BLaER1 treated with 17β-estradiol and CSF1 and Interleukin-3, amounts not matched to agents 10 nM and 100 nM (cell line): ENCODE data around the gene UGP2.

Source experiments
- H3K27ac ChIP-seq, 11 experiments: shearing (Covaris generic); formaldehyde crosslinking; 2 replicates each; pipeline ENCODE4 v1.8.1; 2022
- H3K27me3 ChIP-seq, 11 experiments: shearing (Covaris generic); formaldehyde crosslinking; 2 replicates each; pipeline ENCODE4 v1.8.1; 2022
- H3K36me3 ChIP-seq, 11 experiments: shearing (Covaris generic); formaldehyde crosslinking; 2 replicates each; pipeline ENCODE4 v1.8.1; 2022
- H3K4me1 ChIP-seq, 10 experiments: shearing (Covaris generic); formaldehyde crosslinking; 2 replicates each; pipeline ENCODE4 v1.8.1; 2022
- H3K4me2 ChIP-seq, 11 experiments: shearing (Covaris generic); formaldehyde crosslinking; 2 replicates each; pipeline ENCODE4 v1.8.1; 2022
- H3K4me3 ChIP-seq, 10 experiments: shearing (Covaris generic); formaldehyde crosslinking; 2 replicates each; pipeline ENCODE4 v1.8.1; 2022
- H3K9ac ChIP-seq, 11 experiments: shearing (Covaris generic); formaldehyde crosslinking; 2 replicates each; pipeline ENCODE4 v1.8.1; 2022
- H3K9me3 ChIP-seq, 11 experiments: shearing (Covaris generic); formaldehyde crosslinking; replicated peaks in 1 of 11; 2 replicates each; pipeline ENCODE4 v1.8.1; 2022
- H4K20me1 ChIP-seq, 11 experiments: shearing (Covaris generic); formaldehyde crosslinking; 2 replicates each; pipeline ENCODE4 v1.8.1; 2022
- Cebpa-rat ChIP-seq, 11 experiments: shearing (Covaris generic); IDR thresholded peaks; 2 replicates each; pipeline ENCODE4 v1.8.1; 2022

The UGP2 gene

DNA sequence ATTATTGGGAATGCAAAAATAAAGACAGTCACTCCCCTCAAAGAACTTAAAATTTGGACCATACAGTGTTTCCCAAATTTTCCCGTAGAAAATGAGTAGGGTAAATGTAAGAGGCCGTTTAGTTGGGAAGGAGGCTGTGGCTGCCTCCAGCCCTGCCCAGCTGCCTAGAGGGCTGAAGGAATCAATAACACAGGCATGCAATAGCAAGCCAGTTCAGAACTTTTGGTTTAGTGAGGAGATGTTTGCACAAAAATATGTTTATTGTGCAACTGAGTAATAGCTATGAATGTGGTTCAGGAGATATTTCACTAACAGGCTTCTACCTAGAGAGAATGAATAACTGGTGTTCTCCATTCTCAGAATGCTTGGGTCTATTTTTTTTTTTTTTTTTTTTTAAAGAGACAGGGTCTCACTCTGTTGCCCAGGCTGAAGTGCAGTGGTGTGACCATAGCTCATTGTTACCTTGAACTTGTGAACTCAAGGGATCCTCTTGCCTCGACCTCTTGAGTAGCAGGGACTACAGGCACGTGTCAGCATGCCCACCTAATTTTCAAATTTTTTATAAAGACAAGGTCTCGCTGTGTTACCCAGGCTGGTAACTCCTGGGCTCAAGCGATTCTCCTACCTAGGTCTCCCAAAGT is 23.6 kb downstream of the UGP2 start:
- H3K27ac ChIP-seq, result peak overlapping the region in 5 of 11 experiments; percentile 8 to 35 (median 31); a peak in 7 of 22 replicates
- peaks cover 54 to 95% (median 77%) of the 10 kb centered on the region in 11 experiments for H3K36me3 ChIP-seq
- no peak overlapping the region for H3K4me3 ChIP-seq
- H3K4me1 ChIP-seq, result peaks cover 0 to 26% (median 21%) of the 10 kb centered on the region in 10 experiments; a peak in 18 of 20 replicates
- H3K27me3 ChIP-seq, result no peaks in the 10 kb centered on the region
- peak overlapping the region in 9 of 11 experiments; percentile 13 to 62 (median 55); a peak in 18 of 22 replicates for H3K4me2 ChIP-seq
- H3K9ac ChIP-seq, result no peak overlapping the region
- peaks cover 0 to 8% (median 0%) of the 10 kb centered on the region in 11 experiments; a peak in 4 of 22 replicates for H3K9me3 ChIP-seq
- TF ChIP-seq Cebpa-rat (IDR thresholded peaks at IDR 0.05), result no peak
- peaks cover 0 to 53% (median 0%) of the 10 kb centered on the region in 11 experiments; a peak in 7 of 22 replicates for H4K20me1 ChIP-seq

DNA sequence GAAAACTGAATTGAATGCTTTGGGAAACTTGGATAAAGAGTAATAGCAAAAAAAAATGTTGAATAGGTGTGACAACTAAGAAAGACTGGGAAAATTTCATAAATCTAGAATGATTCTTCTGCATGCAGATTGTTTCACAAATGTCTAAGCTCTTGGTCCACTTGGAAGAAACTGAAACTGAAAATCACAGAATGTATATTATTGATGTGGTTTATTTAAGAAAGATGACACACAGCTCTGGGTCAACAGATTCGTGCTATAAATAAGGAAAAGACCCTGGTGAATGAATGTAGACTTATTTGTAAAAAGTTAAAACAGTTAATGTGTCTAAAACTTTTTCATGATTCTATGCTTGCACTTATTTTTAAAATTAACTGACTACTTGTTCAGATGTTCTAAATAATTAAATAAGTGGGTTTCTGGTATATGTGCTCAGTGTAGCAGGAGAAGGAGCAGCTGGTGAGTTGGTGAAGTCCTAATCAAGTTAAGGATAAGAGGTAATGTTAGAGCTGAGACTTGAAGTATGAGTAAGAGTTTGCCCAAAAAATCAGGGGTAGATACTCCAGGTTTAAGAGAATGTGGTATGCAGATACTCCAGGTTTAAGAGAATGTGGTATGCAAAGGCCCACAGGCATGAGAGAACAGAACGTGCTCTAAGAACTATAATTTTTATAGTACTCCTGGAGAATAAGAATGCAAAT is 24.5 kb downstream of the UGP2 start:
- Histone ChIP-seq H3K27me3 (no peaks in the 10 kb centered on the region), H3K9ac (0 out of 22 replicates have a peak overlapping the region, but pooled peaks of 1 of the 11 experiments have one; percentile 11), H3K4me1 (peaks cover 0 to 26% (median 21%) of the 10 kb centered on the region in 10 experiments; a peak in 18 of 20 replicates), H3K4me3 (no peak overlapping the region), H3K4me2 (peak overlapping the region in 9 of 11 experiments; percentile 13 to 62 (median 55); a peak in 16 of 22 replicates), H4K20me1 (peaks cover 0 to 51% (median 0%) of the 10 kb centered on the region in 11 experiments; a peak in 6 of 22 replicates), H3K9me3 (peaks cover 0 to 8% (median 2%) of the 10 kb centered on the region in 11 experiments; a peak in 10 of 22 replicates), H3K27ac (peak overlapping the region in 7 of 11 experiments; percentile 2 to 56 (median 11); a peak in 8 of 22 replicates), H3K36me3 (peaks cover 58 to 99% (median 80%) of the 10 kb centered on the region in 11 experiments)
- TF ChIP-seq Cebpa-rat (IDR thresholded peaks at IDR 0.05), result no peak

DNA sequence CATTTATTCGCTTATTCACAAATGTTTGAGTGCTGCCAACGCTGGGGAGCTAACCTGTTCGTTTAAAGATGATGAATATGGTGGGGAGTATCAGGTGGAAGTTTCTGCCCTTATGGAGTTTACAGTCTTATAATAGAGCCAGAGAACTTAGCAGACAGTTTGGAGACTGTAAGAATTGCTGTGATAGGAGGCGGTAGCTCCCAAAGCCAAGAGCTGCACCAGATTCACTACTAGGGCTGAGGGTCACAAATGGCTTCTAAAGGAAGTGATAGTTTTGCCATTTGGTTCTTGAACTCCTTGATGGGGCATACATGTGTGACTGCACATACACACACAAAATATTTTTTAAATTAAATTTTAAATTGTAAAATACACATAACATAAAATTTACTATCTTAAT is 29.0 kb downstream of the UGP2 start:
- Histone ChIP-seq H3K36me3 (peaks cover 61 to 99% (median 76%) of the 10 kb centered on the region in 11 experiments), H3K4me1 (peaks cover 11 to 24% (median 20%) of the 10 kb centered on the region in 10 experiments), H4K20me1 (peaks cover 0 to 42% (median 2%) of the 10 kb centered on the region in 11 experiments; a peak in 9 of 22 replicates), H3K4me3 (no peak overlapping the region), H3K9me3 (peaks cover 20 to 44% (median 38%) of the 10 kb centered on the region in 11 experiments), H3K27ac (no peak overlapping the region), H3K9ac (no peak overlapping the region), H3K4me2 (no peak overlapping the region), H3K27me3 (no peaks in the 10 kb centered on the region)
- TF ChIP-seq Cebpa-rat (IDR thresholded peaks at IDR 0.05), result no peak

DNA sequence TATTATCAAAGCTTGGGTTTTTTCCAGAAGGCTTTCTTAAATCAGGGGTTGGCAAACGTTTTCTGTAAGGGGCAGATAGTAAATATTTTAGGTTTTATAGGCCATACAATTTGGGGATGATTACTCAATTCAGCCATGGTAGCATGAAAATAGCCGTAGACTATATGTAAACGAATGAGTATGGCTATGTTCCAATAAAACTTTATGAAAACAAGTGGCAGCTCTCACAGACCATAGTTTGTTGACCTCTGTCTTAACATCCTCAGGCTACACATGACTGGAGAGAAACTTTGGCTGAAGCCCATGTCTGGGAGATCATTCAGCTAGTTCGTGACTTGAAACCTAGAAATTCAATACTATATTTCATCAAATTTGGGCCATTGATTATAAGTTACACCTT is 30.2 kb downstream of the UGP2 start:
- peaks cover 20 to 44% (median 38%) of the 10 kb centered on the region in 11 experiments for H3K9me3 ChIP-seq
- no peak for TF ChIP-seq Cebpa-rat (IDR thresholded peaks at IDR 0.05)
- no peak overlapping the region for H3K4me3 ChIP-seq
- H3K4me2 ChIP-seq, result no peak overlapping the region
- peaks cover 61 to 98% (median 80%) of the 10 kb centered on the region in 11 experiments for H3K36me3 ChIP-seq
- H3K9ac ChIP-seq, result no peak overlapping the region
- peaks cover 0 to 43% (median 7%) of the 10 kb centered on the region in 11 experiments; a peak in 9 of 22 replicates for H4K20me1 ChIP-seq
- no peak overlapping the region for H3K27ac ChIP-seq
- no peaks in the 10 kb centered on the region for H3K27me3 ChIP-seq
- peaks cover 9 to 24% (median 20%) of the 10 kb centered on the region in 10 experiments; a peak in 19 of 20 replicates for H3K4me1 ChIP-seq

DNA sequence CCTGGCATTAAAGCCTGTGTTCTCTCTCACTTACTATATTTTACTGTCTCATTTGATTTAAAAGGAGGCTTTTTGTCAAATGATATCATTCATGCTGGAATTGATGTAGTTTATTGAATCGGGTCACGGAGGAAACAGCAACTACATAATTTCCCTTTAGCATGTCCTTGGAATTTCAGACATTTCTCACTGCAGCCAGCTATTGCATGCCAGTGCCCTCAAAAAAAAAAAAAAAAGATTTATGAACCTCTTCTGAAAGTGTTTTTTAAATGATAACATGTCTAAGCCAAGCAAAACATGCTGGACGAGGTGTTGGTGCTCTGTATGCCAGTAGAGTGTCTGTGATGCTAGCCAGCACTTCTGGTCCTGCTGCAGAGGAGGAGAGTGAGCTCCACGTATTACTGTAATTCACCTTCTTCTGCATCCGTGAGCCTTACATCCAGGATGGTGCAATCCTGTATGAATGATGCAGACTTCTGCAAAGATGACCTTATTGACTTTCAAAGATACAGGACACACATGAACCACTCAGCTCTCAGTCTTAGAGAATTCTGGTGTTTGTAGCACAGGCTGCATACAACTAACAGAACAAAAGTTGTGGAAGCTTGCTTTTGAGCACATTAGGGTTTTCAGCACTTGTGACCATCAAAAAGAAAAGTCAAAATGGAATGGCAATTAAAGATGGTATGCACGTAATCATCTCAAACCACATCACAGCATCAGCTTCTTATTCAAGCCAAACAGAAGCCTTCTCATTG is 31.1 kb downstream of the UGP2 start:
- Histone ChIP-seq H3K9me3 (peaks cover 20 to 44% (median 38%) of the 10 kb centered on the region in 11 experiments), H3K27ac (no peak overlapping the region), H3K4me1 (peaks cover 9 to 27% (median 20%) of the 10 kb centered on the region in 10 experiments; a peak in 19 of 20 replicates), H3K27me3 (no peaks in the 10 kb centered on the region), H4K20me1 (peaks cover 0 to 44% (median 7%) of the 10 kb centered on the region in 11 experiments; a peak in 9 of 22 replicates), H3K4me3 (no peak overlapping the region), H3K36me3 (peaks cover 67 to 99% (median 80%) of the 10 kb centered on the region in 11 experiments), H3K4me2 (no peak overlapping the region), H3K9ac (no peak overlapping the region)
- TF ChIP-seq Cebpa-rat (IDR thresholded peaks at IDR 0.05), result no peak

DNA sequence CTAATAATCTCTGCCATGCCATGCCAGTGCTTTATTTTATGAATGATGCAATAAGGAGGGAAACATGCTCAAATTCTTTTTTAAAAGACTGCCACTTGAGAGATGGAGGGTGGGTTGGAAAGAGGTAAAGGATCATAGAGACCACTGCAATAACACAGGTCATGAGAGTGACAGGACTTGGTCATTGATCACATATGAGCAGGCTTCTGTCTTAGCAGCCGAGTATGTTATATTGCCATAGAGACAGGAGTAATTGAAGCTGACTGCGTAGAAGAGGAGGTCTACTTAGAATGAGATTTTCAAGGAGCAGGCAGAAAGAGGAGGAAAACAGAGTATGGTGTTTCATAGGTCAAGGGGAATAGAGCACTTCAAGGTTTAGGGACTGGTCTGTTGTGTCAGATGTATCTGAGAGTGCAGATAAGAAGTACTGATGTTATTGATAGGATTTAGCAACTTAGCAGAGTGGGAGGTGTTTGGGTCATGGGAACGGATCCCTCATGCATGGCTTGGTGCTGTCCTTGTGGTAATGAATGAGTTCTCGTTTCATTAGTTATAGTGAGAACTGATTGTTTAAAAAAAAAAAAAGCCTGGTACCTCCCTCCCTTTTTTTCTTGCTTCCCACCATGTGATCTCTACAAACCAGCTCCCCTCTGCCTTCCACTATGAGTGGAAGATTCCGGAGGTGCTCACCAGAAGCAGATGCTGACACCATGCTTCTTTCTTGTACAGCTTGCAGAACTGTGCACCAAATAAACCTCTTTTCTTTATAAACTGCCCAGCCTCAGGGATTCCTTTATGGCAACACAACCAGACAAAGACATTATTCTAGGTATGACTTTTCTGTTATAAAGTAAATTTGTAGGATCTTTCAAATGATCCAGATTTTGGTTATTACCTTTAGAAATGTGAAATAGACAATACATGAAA is 32.8 kb downstream of the UGP2 start:
- Histone ChIP-seq H3K9me3 (peaks cover 20 to 41% (median 36%) of the 10 kb centered on the region in 11 experiments), H3K4me3 (no peak overlapping the region), H3K4me2 (peak overlapping the region in 4 of 11 experiments; percentile 47 to 76 (median 62); a peak in 3 of 22 replicates), H3K36me3 (peaks cover 57 to 94% (median 72%) of the 10 kb centered on the region in 11 experiments), H3K9ac (no peak overlapping the region), H3K4me1 (peaks cover 9 to 27% (median 20%) of the 10 kb centered on the region in 10 experiments; a peak in 19 of 20 replicates), H3K27me3 (no peaks in the 10 kb centered on the region), H4K20me1 (peaks cover 0 to 55% (median 7%) of the 10 kb centered on the region in 11 experiments; a peak in 9 of 22 replicates), H3K27ac (no peak overlapping the region)
- no peak for TF ChIP-seq Cebpa-rat (IDR thresholded peaks at IDR 0.05)

DNA sequence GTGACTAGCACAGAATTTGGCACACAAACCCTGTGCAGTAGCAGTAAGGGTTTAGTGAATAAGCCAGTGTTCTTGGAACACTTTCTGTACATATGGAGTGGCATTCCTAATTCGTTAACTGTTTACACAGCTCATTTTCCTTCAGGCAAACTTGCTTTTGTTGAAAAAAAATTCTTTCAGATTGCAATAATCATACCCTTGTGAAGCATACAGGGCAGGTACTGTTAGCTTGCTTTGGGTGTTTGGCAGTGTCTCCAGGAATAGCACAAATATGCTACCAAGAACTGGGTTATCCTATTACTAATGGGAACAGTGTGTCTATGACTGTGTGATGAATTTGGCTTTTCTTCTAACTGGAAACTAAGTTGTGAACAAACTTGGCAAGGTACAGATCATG is 33.4 kb downstream of the UGP2 start:
- peaks cover 9 to 27% (median 20%) of the 10 kb centered on the region in 10 experiments; a peak in 19 of 20 replicates for H3K4me1 ChIP-seq
- H3K36me3 ChIP-seq, result peaks cover 50 to 92% (median 69%) of the 10 kb centered on the region in 11 experiments
- peak overlapping the region in 7 of 11 experiments; percentile 47 to 76 (median 69); a peak in 10 of 22 replicates for H3K4me2 ChIP-seq
- no peak overlapping the region for H3K4me3 ChIP-seq
- peaks cover 0 to 55% (median 7%) of the 10 kb centered on the region in 11 experiments; a peak in 9 of 22 replicates for H4K20me1 ChIP-seq
- H3K9me3 ChIP-seq, result peaks cover 20 to 41% (median 36%) of the 10 kb centered on the region in 11 experiments
- no peaks in the 10 kb centered on the region for H3K27me3 ChIP-seq
- no peak overlapping the region for H3K27ac ChIP-seq
- no peak overlapping the region for H3K9ac ChIP-seq
- TF ChIP-seq Cebpa-rat (IDR thresholded peaks at IDR 0.05), result no peak
